HG03095 (cell line): ENCODE results near the gene NUB1.

Experiments used
- ATAC-seq: cut with Tn5 transposase; IDR thresholded peaks from one replicate; pipeline ENCODE4 v1.9.1; 2021; ENCODE audit warnings: moderate library complexity; ENCODE audit not compliant: unreplicated experiment

The NUB1 gene

GRCh38 chr7:151312831-151313809 is 28.5 kb upstream of the NUB1 start:
- no peak for ATAC-seq

GRCh38 chr7:151313857-151314256 is 27.8 kb upstream of the NUB1 start:
- no peak for ATAC-seq

- ATAC-seq: no peak
Observed at GRCh38 chr7:151314401-151314800, 27.2 kb upstream of the NUB1 start.

- no peak for ATAC-seq
Observed at GRCh38 chr7:151315038-151315655, 26.5 kb upstream of the NUB1 start.

- ATAC-seq: no peak
Observed at GRCh38 chr7:151316896-151317295, 24.7 kb upstream of the NUB1 start.

- no peak for ATAC-seq
Observed at GRCh38 chr7:151317936-151318335, 23.7 kb upstream of the NUB1 start.

GRCh38 chr7:151319189-151319588 is 22.4 kb upstream of the NUB1 start:
- no peak for ATAC-seq

GRCh38 chr7:151320263-151320845 is 21.3 kb upstream of the NUB1 start:
- ATAC-seq: no peak

- ATAC-seq: no peak
Observed at GRCh38 chr7:151321341-151321740, 20.3 kb upstream of the NUB1 start.

GRCh38 chr7:151322906-151323305 is 18.7 kb upstream of the NUB1 start:
- no peak for ATAC-seq

GRCh38 chr7:151327022-151327421 is 14.6 kb upstream of the NUB1 start:
- no peak for ATAC-seq

- no peak for ATAC-seq
Observed at GRCh38 chr7:151327659-151328058, 14.0 kb upstream of the NUB1 start.

GRCh38 chr7:151330181-151330580 is 11.4 kb upstream of the NUB1 start:
- no peak for ATAC-seq

GRCh38 chr7:151330661-151331060 is 11.0 kb upstream of the NUB1 start:
- ATAC-seq: no peak

GRCh38 chr7:151334628-151335027 is 7.0 kb upstream of the NUB1 start:
- ATAC-seq: no peak

- no peak for ATAC-seq
Observed at GRCh38 chr7:151336027-151336708, 5.4 kb upstream of the NUB1 start.

- no peak for ATAC-seq
Observed at GRCh38 chr7:151337346-151337745, 4.3 kb upstream of the NUB1 start.

- ATAC-seq: no peak
Observed at GRCh38 chr7:151338809-151339208, 2.8 kb upstream of the NUB1 start.

- peak; percentile 44 for ATAC-seq
Observed at GRCh38 chr7:151339651-151340382, 1.8 kb upstream of the NUB1 start.

GRCh38 chr7:151340794-151341356 is 737 bp upstream of the NUB1 start:
- no peak for ATAC-seq
